Endothelial cell of umbilical vein (primary cell): Measurements from ENCODE around the gene JARID2. TPM values are rescaled to one million over a fixed set of nuclear protein-coding genes. Genes with fewer than 3 reads are reported as not detected.

Source experiments
- BruUV-seq: library from RNA; stranded (reverse); fragments of 400-500 nt; replicated peaks from 2 replicates; lab custom pipeline; 2021; lab: Mats Ljungman, UMichigan
- CTCF ChIA-PET: fragments of 300-600, 350-600 bp; sonication (Branson Sonifier 250); formaldehyde crosslinking; loops from one replicate; lab custom pipeline; 2021; ENCODE audit warnings: antibody characterized with exemption, inconsistent platforms; lab: Charles Lee
- POLR2A ChIA-PET: fragments of 300-600, 350-600 bp; sonication (Branson Sonifier 250); formaldehyde crosslinking; loops from one replicate; lab custom pipeline; 2021; ENCODE audit warnings: antibody characterized with exemption, inconsistent platforms; lab: Charles Lee
- DNase-seq: peaks from one replicate; pipeline ENCODE4 v3.0.0-alpha.2; 2011; ENCODE audit warnings: low read depth, low spot score
- FAIRE-seq: peaks from 2 replicates; lab custom pipeline; 2011; peaks lifted over from hg19 to GRCh38; lab: Jason Lieb, UNC
- H2AFZ ChIP-seq: 2 replicates; pipeline ENCODE4 v1.6.0; 2012; ENCODE audit warnings: low read depth, low read length, control low read depth, inconsistent platforms
- H3K27ac ChIP-seq: 2 replicates; pipeline ENCODE4 v1.5.1; 2011; ENCODE audit warnings: low read depth, mild to moderate bottlenecking, control low read depth, low read length, moderate library complexity; ENCODE audit not compliant: insufficient read depth
- H3K27me3 ChIP-seq, 2 experiments: 2 replicates each; pipeline versions ENCODE4 v1.6.0 to v1.6.1; 2011; ENCODE audit warnings: low read length in 2 of 2, mixed read lengths in 1 of 2; ENCODE audit not compliant: control insufficient read depth in 2 of 2, insufficient read depth in 2 of 2
- H3K36me3 ChIP-seq, 2 experiments: 2 replicates in 1 of 2; 3 replicates in 1 of 2; pipeline ENCODE4 v1.5.1; 2011; ENCODE audit warnings: low read length in 2 of 2, mild to moderate bottlenecking in 1 of 2, moderate library complexity in 1 of 2; ENCODE audit not compliant: control insufficient read depth in 2 of 2, insufficient read depth in 2 of 2; ENCODE audit errors: extremely low read depth in 1 of 2
- H3K4me1 ChIP-seq: 3 replicates; pipeline ENCODE4 v1.5.1; 2011; ENCODE audit warnings: mild to moderate bottlenecking, low read length; ENCODE audit not compliant: control insufficient read depth, insufficient read depth; ENCODE audit errors: extremely low read depth
- H3K4me2 ChIP-seq: 2 replicates; pipeline ENCODE4 v1.6.1; 2011; ENCODE audit warnings: low read length, control low read depth, mixed read lengths; ENCODE audit not compliant: insufficient read depth
- H3K4me3 ChIP-seq, 3 experiments: fragments of 200-600 bp in 1 of 3; sonication (generic), shearing (Covaris generic) in 1 of 3; replicated peaks in 1 of 3; 2 replicates each; pipeline ENCODE4 v1.5.1; 2011 to 2016; ENCODE audit warnings: control low read depth in 3 of 3, low read length in 3 of 3, mild to moderate bottlenecking in 2 of 3, inconsistent platforms in 1 of 3, low read depth in 1 of 3, moderate library complexity in 1 of 3; ENCODE audit not compliant: insufficient read depth in 1 of 3
- H3K79me2 ChIP-seq: 2 replicates; pipeline ENCODE4 v1.6.0; 2012; ENCODE audit warnings: low read length, inconsistent platforms; ENCODE audit not compliant: control insufficient read depth, insufficient read depth
- H3K9ac ChIP-seq: replicated peaks from 2 replicates; pipeline ENCODE3; 2011; ENCODE audit warnings: low read length, control low read depth; ENCODE audit not compliant: insufficient read depth; ENCODE audit errors: extremely low read depth
- H3K9me1 ChIP-seq: replicated peaks from 3 replicates; pipeline ENCODE4 v1.6.0; 2011; ENCODE audit warnings: mild to moderate bottlenecking, low read length; ENCODE audit not compliant: control insufficient read depth, insufficient read depth; ENCODE audit errors: extremely low read depth
- H3K9me3 ChIP-seq: replicated peaks from 2 replicates; pipeline ENCODE4 v1.5.1; 2012; ENCODE audit warnings: low read length, inconsistent platforms; ENCODE audit not compliant: control insufficient read depth, insufficient read depth
- H4K20me1 ChIP-seq: replicated peaks from 2 replicates; pipeline ENCODE3; 2011; ENCODE audit warnings: mild to moderate bottlenecking, low read length; ENCODE audit not compliant: control insufficient read depth, insufficient read depth; ENCODE audit errors: extremely low read depth
- EZH2 ChIP-seq: IDR thresholded peaks from 2 replicates; pipeline ENCODE4 v1.6.1; 2012; ENCODE audit warnings: borderline replicate concordance, low read depth, mild to moderate bottlenecking, moderate library complexity, low read length, inconsistent platforms; ENCODE audit not compliant: severe bottlenecking
- FOS ChIP-seq: IDR thresholded peaks from 2 replicates; pipeline ENCODE4 v1.6.1; 2011; ENCODE audit warnings: mild to moderate bottlenecking, low read length, moderate library complexity, borderline replicate concordance; ENCODE audit not compliant: insufficient read depth
- GATA2 ChIP-seq: IDR thresholded peaks from 2 replicates; pipeline ENCODE4 v1.7.0; 2011; ENCODE audit warnings: low read depth, mild to moderate bottlenecking, moderate library complexity, mixed read lengths, low read length; ENCODE audit not compliant: insufficient read length, insufficient read depth
- JUN ChIP-seq: IDR thresholded peaks from 2 replicates; pipeline ENCODE4 v1.6.1; 2011; ENCODE audit warnings: borderline replicate concordance, low read depth; ENCODE audit not compliant: insufficient read length, insufficient read depth
- MYC ChIP-seq: IDR thresholded peaks from one replicate; pipeline ENCODE4 v1.6.1; 2011; ENCODE audit warnings: mild to moderate bottlenecking, low read depth, low read length
- POLR2A ChIP-seq: IDR thresholded peaks from 2 replicates; pipeline ENCODE4 v1.6.1; 2012; ENCODE audit warnings: low read depth, mild to moderate bottlenecking, control low read depth, low read length
- POLR2AphosphoS5 ChIP-seq: IDR thresholded peaks from 2 replicates; pipeline ENCODE4 v1.6.1; 2012; ENCODE audit warnings: low read depth, mild to moderate bottlenecking, control low read depth, low read length, moderate library complexity; ENCODE audit not compliant: insufficient read depth
- dilution Hi-C: fragments of 300-500 bp; cut with MboI; formaldehyde crosslinking; loops from one replicate; pipeline ENCODE4 v1.15.0; 2019; ENCODE audit warnings: low sequenced_read_pairs; ENCODE audit not compliant: extremely low pct_ligation_motif_present
- intact Hi-C: fragments of 100-400 bp; cut with micrococcal nuclease; formaldehyde crosslinking; loops from one replicate; pipeline ENCODE4 v1.10.0; 2022
- polyA plus RNA-seq, 4 experiments: library from polyadenylated mRNA; depleted of rRNA in 3 of 4; stranded (reverse) in 3 of 4; unstranded in 1 of 4; fragments of >200 nt; gene quantifications; 2 replicates each; pipeline versions ENCODE4 v1.2.1 to v1.2.3, GENCODE V29; 2011 to 2012; ENCODE audit warnings: missing spikeins in 1 of 4
- total RNA-seq: library from RNA; stranded (reverse); gene quantifications from 2 replicates; pipeline ENCODE4 v1.2.3, GENCODE V29; 2021
- TF ChIP-seq, protein P1 (sequence below), 2 donors: IDR thresholded peaks; 1 replicate in 1 of 2; 2 replicates in 1 of 2; pipeline ENCODE4 v1.5.1; 2011; ENCODE audit warnings: low read length in 2 of 2, mild to moderate bottlenecking in 2 of 2, moderate library complexity in 2 of 2, control low read depth in 1 of 2, inconsistent platforms in 1 of 2, low read depth in 1 of 2; ENCODE audit not compliant: insufficient read depth in 1 of 2; ENCODE audit errors: extremely low read depth in 1 of 2
- TF ChIP-seq, protein P2 (sequence below): IDR thresholded peaks from 2 replicates; pipeline ENCODE4 v1.6.1; 2011; ENCODE audit not compliant: insufficient read depth, insufficient read length

Gene JARID2
- total and polyA plus RNA-seq, 2 donors (not counting 3 experiments of a cell fraction or from before 2014, with no cell fraction given) = 2.9 to 10.6 TPM

DNA sequence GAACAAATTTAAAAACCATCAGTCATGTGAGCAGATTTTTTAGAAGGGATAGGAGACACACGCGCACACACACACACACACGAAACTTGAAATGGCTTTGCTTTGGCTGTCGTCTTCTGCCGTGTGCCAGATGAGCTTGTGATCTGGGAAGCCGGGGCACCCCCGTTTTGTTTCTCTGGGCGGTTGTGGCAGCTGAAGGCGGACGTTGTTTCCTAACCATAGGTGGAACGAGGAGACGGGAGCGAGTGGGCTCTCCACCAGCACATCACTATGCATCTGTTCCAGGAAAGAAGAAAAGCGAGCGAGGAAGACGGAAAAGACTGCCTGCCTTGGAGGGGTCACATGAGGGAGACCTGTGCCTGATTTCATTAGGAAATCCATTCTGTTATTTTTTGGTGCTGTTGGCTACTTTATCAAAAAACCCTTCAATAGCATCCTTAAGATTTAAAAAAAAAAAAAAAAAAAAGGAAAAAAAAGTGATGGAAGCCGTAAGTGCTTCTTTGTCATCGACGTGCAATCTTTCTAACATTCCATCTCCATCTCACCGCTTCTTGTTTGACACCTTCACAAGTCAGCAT lies 274.8 kb downstream of the JARID2 start:
- no peaks in the 10 kb centered on the region for H3K9me3 ChIP-seq
- DNase-seq = no peak
- H4K20me1 ChIP-seq = no peaks in the 10 kb centered on the region
- H3K4me1 ChIP-seq = no peaks in the 10 kb centered on the region
- no peak overlapping the region for H3K4me3 ChIP-seq
- H2AFZ ChIP-seq = no peak overlapping the region
- BruUV-seq = no TSS peak
- intact Hi-C loops = no loop called here
- H3K4me2 ChIP-seq = no peak overlapping the region
- peaks cover 5 to 20% of the 10 kb centered on the region in 2 experiments for H3K36me3 ChIP-seq
- H3K9me1 ChIP-seq = no peaks in the 10 kb centered on the region
- no peaks in the 10 kb centered on the region for H3K79me2 ChIP-seq
- no peaks in the 10 kb centered on the region for H3K27me3 ChIP-seq
- FAIRE-seq = no peak
- dilution Hi-C loops = no loop called here
- POLR2A ChIA-PET = no interaction called here
- CTCF ChIA-PET = no interaction called here
- no peak overlapping the region for H3K27ac ChIP-seq
- TF ChIP-seq MYC = no peak
- TF ChIP-seq, protein P1, sequence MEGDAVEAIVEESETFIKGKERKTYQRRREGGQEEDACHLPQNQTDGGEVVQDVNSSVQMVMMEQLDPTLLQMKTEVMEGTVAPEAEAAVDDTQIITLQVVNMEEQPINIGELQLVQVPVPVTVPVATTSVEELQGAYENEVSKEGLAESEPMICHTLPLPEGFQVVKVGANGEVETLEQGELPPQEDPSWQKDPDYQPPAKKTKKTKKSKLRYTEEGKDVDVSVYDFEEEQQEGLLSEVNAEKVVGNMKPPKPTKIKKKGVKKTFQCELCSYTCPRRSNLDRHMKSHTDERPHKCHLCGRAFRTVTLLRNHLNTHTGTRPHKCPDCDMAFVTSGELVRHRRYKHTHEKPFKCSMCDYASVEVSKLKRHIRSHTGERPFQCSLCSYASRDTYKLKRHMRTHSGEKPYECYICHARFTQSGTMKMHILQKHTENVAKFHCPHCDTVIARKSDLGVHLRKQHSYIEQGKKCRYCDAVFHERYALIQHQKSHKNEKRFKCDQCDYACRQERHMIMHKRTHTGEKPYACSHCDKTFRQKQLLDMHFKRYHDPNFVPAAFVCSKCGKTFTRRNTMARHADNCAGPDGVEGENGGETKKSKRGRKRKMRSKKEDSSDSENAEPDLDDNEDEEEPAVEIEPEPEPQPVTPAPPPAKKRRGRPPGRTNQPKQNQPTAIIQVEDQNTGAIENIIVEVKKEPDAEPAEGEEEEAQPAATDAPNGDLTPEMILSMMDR (IDR thresholded peaks at IDR 0.05; ENCODE audit: extremely low read depth in 1 of 2, insufficient read depth in 1 of 2, low read depth in 1 of 2, low read length in 2 of 2) = no peak
- no peak for TF ChIP-seq FOS
- TF ChIP-seq JUN = no peak
- TF ChIP-seq POLR2A = no peak
- TF ChIP-seq GATA2 = no peak
- TF ChIP-seq POLR2AphosphoS5 = no peak
- TF ChIP-seq EZH2 = no peak
- TF ChIP-seq, protein P2, sequence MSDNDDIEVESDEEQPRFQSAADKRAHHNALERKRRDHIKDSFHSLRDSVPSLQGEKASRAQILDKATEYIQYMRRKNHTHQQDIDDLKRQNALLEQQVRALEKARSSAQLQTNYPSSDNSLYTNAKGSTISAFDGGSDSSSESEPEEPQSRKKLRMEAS = no peak
- H3K9ac ChIP-seq = no peak overlapping the region
